ENCODE data around the gene ZNF705A.
"Not testable (repeated sequence)": the region's sequence is repeated elsewhere in the genome, so short reads cannot be mapped to it uniquely, and the experiment has no call there.

Gene ZNF705A

DNA sequence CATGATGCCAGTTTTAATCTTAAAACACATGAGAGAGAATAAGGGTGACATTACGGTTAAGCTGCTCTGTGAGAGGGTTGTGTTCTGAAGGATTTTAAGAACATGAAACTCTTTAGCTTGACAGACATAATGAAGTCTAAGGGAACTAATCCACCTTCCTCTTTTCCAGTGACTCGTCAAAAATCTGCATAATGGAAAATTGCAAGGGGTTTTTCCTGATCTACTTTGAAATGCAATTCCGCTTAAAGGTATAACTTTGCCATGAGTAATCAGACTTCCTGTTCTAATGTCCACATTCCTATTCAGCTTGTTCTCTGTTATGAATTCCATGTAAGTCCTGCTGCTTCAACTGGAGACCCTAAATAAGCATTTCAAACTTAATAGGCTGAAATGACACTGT, at the start of gene ZNF705A:
ZNF705A (plus strand) TSS at position 171 of the 400 bp plus-strand sequence. CDS start 15,611 bp downstream, outside the sequence.
- DNase-seq = peak; percentile 9

DNA sequence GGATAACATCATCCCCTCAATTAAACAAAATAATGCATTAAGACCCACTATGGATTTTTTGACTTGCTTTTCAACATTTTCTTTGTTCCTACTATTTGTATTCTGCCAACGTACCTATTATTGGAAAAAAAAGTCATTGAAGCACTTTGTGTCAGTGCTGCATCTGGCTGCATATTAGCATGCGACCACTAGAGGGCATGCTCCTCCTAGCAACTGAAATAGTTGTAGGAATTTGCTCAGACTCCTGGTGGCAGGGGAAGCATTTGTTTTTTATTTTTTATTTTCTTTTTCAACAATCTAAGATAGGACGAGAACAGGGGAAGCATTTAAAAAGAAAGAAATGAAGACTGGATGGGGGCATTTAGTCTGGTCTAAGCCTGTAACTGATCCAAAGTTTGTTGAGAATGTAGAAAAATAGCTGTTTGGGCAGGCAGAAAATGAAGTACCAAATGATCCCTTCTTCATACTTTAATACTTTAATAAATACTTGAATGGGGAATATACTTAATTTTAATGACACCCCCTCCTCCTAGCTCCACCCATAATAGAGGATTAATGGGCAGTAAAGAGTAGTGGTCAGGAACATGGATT, 47.9 kb upstream of the ZNF705A start:
- DNase-seq = peak; percentile 79

DNA sequence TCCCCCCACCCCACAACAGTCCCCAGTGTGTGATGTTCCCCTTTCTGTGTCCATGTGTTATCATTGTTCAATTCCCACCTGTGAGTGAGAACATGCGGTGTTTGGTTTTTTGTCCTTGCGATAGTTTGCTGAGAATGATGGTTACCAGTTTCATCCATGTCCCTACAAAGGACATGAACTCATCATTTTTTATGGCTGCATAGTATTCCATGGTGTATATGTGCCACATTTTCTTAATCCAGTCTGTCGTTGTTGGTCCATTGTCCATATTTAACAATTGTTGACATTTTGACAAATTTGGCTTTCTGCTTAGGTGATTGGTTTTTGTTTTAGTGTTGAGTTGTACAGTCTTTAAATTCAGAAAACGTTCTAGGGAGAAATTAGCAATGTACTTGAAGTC, 43.7 kb upstream of the ZNF705A start:
- DNase-seq = not testable (repeated sequence)

DNA sequence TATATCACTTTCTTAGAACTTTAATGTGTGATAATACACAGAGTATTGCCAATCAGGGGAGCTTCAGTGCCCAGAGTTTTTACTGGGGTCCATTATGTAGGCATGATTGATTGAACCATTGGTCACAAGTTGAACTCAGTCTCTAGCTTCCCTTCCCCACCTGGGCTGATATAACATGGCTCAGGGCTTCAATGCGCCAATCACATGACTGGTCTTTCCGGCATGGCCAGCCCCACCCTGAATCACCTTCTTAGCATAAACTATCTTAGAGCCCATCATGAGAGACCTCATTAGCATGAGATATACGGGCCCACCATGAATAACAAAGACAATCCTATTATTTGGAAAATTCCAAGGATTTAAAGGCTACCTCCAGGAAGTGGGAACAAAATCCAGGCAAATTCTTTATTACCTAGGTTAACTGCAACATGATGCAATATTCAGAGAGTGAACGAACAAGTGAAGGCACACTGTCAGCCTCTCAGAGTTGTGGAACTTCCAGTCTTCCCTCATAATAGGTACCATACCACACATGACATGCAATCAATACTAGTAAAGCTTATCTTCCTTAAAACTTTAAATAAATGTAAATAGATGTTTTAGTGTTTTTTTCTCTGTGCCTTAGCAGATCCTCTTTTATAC, 36.6 kb upstream of the ZNF705A start:
- DNase-seq = no peak

DNA sequence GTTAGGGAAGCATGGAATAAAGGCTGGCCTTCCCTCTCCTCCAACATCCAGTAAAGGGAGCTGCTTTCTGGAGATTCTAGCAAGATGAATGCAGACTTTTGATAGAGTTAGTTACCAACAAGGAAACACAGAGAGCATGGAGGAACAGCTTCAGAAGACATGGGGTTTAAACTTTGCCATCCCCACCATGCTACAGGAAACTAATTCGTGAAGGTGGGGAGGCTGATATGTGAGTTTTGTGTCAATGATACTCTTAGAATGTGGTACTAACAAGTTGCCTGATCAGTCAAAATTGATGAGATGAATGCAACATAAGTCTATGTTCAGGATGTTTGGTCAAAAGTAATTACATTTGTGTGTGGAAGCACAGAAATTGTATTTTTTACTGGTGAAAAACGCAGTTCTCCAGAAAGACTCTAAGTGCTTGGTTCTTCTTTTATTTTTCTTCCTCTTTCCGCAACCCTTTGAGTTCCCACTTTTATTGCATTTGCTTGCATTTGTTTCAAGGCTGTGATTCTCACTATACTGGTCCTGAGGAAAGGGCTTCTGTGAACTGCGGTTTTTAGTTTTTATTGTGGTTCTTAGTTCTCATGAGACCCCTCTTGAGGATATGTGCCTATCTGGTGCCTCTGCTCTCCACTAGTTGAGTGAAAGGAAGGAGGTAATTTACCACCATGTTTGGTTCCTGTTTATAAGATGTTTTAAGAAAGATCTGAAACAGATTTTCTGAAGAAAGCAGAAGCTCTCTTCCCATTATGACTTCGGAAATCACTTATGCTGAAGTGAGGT, 33.5 kb upstream of the ZNF705A start, which contains the start of gene CLEC4A:
CLEC4A (plus strand) TSS at position 494 of the 789 bp plus-strand sequence; CDS start at position 756, 262 bp downstream.
- no peak for DNase-seq

DNA sequence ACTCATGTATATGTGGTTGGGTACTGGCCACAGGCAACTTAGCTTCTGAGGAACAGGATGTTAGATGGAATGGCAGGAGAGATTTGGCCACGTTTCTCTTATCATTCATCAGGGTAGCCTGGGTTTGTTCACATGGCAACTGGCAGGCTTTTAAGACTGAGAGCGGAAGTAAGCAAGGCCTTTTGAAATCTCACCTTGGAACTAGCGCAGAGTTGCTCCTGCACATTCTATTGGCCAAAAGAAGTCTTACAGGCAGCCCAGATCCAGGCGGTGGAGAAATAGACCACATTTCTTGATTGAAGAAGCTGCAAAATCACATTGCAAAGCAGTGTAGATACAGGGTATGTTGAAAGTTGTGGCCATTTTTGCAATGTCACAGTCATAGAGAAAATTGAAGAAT, 29.7 kb upstream of the ZNF705A start:
- peak; percentile 31 for DNase-seq

DNA sequence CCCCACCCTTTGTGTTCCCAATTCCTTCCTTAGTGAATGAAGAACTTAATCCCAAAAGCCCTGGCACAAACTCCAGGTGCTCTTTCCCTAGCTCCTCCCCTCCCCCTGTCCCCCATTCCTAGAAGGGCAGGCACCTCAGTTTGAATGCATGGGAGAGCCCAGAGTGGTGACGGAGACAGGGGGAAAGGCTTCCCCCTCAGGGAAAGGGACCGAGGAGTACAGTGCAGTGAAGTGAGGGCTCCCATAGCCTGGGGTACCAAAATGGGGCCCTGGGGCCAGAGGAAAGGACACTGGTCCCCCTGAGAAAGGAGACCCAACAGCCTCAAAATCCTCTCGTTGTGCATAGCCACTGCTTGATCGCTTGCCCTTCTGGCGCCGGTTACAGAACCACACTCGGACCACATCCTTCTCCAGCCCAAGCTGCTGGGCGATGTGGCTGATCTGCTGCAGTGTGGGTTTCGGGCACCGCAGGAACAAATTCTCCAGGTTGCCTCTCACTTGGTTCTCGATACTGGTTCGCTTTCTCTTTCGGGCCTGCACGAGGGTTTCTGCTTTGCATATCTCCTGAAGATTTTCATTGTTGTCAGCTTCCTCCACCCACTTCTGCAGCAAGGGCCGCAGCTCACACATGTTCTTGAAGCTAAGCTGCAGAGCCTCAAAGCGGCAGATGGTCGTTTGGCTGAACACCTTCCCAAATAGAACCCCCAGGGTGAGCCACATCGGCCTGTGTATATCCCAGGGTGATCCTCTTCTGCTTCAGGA, 23.0 kb upstream of the ZNF705A start:
- not testable (repeated sequence) for DNase-seq

DNA sequence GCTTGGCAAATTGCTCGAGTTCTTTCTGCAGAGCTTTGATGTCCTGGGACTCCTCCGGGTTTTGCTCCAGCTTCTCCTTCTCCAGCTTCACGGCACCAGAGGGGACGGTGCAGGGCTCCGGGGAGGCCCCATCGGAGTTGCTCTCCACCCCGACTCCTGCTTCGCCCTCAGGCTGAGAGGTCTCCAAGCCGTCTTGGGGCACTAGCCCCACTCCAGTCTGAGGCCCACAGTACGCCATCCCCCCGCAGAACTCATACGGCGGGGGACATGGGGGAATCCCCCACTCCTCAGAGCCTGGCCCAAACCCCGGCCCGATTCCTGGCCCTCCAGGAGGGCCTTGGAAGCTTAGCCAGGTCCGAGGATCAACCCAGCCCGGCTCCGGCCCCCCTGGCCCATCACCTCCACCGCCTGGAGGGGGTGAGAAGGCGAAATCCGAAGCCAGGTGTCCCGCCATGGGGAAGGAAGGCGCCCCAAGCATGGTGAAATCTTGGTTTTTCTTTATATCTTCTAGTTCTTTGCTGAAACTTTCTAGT, 22.4 kb upstream of the ZNF705A start:
- DNase-seq = not testable (repeated sequence)

DNA sequence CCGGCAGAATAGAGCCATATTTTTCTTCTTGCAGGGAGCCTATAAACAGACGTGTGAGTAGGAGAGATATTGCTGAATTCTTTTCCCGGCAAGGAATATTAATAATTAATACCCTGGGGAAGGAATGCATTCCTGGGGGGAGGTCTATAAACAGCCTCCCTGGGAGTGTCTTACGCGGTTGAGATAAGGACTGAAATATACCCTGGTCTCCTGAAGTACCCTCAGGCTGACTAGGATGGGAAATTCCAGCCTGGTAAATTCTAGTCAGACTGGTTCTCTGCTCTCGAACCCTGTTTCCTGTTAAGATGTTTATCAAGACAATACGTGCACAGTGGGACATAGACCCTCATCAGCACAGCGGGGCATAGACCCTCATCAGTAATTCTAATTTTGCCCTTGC, 15.2 kb upstream of the ZNF705A start:
- DNase-seq = not testable (repeated sequence)

DNA sequence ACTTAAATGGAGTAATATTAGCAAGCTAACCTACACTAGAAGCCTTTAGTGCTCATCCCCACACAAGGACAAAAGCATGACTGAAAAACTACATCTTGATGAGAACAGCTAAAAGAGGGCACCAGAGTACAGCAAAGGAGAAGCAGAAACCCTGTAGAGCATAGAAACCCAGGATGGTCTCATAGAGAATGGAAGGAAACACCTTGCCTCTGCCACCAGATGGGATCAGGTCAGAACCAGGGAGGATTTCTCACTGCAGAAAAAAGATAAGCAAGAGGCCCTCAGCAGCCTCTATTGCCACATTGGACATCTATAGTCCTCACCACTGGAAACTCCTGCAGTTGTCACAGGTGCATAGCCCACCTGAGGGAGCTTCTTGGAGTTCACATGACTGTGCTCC, 13.6 kb upstream of the ZNF705A start:
- DNase-seq = no peak

DNA sequence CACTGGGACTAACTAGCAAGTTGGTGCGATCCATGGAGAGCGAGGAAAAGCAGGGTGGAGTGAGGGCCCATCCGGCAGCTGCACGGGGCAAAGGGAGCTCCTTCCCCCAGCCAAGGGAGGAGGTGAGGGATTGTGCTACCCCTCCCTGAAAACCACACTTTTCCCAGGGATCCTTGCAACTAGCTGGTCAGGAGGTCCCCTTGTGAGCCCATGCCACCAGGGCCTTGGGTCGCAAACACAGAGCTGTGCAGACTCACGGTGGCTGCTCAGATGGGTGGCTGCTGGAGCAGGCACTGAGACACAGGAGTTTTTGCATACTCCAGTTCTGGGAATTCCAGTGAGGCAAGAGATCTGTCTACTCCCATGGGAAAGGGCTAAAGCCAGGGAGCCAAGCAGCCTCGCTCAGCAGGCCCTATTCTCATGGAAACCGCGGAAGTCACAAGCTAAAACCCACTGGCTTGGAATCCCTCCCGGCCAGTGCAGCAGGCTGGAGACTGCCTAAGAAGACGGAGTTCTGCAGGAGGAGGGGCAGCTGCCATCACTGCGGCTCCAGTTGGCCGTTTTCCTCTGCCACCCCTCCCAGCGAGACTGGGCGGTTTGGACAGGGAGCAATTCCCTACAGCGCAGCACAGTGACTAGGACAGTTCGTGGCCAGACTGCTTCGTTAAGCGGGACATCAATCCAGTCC, 10.9 kb upstream of the ZNF705A start:
- DNase-seq = no peak

DNA sequence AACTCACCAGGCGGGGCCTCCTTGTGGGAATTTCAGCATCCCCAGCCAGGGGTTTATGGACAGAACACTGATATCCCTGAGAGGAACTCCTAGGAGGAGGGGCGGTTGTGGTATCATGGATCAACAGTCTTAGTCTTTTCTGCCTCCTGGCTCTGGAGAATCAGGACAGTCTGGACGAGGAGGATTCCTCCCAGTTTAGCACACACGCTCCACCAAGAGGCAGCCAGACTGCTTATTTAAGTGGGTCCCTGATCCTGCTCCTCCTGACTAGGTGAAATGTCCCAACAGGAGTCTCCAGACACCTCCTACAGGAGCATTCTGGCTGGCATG, 10.4 kb upstream of the ZNF705A start:
- DNase-seq = no peak

DNA sequence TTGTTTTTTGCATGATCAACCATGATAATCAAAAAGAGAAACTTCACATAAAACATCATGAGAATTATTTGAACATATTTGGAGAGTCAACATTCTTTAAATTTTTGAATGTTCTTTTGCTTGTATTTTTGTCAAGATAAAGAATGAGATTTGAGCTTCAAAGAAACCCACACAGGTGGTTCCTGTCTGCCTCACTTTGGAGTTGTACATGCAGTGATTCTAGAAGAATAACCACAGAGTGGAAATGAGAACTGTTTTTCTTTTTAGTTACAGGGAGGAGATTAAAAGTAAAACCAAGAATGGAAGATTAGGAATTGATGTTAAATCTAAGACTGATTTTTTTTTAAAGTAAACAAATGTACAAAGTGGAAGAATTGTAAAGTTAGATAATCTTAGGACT, 2.3 kb upstream of the ZNF705A start:
- peak; percentile 10 for DNase-seq

DNA sequence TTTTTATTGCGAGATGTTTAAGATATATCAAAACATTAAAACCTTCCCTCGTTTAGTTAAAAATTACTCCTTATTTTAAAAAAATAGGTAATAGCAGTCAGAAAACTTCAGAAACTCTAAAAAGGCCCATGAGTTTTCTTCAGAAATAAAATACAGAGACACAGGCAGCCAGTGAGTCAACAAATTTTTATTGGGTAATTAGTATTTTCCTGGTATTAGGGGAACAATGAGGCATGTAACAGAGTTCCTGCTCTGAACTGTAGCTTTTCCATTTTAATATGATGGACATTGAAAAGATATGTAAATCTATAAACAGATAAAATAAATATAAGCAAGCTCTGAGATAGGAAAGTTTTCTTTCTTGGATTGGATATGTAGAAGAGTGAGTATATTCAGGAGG, 399 bp upstream of the ZNF705A start:
- DNase-seq = no peak

DNA sequence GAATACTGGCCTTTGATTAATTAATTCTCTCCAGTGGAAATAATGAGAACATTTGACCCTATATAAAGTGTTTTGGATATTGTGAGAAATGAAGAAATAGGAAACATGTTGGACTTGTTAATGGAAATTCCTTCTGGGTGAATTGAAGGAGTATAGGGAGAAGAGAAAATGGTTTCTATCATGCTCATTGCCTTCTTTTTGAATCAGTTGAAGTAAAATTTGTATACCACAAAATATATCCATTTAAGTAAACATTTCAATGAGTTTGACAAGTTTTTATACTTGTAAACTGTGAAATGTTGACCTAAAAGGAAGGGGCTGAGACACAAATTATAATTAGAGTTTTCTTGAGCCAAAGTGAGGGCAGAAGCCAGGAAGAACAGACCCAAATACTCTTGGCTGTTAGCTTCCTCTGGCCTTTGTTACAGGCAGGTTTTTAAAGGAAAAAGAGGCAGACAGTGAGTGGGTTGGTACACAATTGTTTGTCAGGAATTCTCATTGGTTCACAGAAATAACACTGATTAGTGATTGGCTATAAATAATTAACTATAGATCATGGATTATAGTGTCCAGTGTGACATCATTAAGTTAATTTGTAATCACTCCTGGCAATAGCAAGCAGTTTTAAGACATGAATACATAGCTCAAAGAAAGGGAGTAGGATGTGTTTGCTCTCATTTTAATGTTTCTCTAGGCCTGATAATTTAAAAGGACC, 826 bp downstream of the ZNF705A start:
- DNase-seq = no peak

DNA sequence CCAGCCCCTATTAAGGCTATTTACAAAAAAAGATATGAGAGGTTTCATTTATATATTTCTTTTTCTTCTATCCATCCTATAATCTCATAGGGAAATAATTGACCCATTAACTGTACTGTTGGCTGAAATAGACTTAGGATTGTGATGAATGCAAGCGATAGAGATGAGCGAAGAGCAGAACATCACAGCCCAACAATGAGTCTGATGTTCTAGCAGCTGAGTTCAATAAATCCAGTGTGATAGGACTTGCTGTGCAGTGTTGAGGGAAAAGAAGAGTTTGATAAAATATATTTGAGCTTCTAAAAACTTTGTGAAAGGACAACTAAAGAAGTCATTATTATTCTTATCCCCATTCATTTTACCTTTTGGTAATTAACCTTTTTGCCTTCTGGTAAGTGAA, 16.1 kb downstream of the ZNF705A start:
- DNase-seq = not testable (repeated sequence)

DNA sequence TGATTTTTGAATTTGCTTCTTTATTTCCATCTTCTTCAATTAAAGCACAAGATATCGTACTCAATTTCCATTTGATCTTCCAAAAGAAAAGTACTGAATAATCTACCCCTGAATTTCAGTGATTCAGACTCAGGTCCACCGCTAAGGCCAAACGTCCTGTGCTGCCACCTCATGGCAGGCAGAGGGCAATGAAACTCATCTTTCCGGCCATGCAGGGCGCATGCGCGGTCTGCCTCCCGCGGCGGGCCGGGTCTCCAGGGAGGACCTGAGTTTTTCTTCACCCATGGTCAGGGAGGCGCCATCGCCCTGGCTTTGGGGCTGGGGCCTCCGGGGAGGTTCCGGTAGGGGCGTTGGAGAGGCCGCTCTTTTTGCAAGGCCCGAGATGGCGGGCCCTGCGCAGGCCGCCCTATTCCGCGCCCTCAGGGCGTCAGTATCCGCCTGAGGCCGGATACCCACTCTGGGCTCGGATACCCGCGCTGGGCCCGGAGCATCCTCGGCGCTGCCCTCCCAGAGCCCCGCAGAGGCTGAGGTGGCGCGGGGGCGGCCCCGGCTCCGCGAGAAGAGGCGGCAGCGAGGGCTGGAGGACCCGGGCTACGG, 23.3 kb downstream of the ZNF705A start:
- DNase-seq = peak; percentile 88

DNA sequence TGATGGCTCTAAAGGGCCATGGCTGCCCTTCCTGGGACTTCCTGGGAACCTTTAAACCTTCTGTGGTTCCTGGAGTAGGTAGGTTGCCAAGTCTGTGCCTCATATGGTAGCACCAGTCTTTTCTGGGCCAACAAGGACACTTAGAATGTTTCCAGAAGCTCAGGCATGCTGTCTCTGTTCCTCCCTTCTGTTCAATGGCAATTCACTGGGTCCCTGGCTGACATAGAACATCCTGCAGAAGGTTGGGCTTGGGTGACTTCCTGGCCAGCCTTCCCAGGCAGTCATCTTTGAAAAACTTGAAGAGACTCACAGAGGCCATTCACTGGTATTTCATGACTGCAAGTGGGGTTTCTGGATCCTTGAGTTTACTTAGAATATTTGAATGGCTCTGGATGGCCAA, 24.5 kb downstream of the ZNF705A start:
- not testable (repeated sequence) for DNase-seq

DNA sequence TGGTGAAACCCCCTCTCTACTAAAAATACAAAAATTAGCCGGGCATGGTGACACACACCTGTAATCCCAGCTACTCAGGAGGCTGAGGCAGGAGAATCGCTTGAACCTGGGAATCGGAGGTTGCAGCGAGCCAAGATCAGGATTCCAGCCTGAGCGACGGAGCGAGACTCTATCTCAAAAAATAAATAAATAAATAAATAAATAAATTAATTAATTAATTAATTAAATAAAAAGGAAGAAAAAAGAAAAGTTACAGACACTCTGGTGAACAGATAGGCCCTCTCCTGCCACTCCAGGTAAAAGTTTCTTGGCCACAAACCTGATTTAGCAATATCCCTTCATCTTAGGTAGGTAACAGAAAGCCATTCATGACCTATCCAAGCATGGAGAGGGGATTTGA, 26.1 kb downstream of the ZNF705A start:
- not testable (repeated sequence) for DNase-seq

DNA sequence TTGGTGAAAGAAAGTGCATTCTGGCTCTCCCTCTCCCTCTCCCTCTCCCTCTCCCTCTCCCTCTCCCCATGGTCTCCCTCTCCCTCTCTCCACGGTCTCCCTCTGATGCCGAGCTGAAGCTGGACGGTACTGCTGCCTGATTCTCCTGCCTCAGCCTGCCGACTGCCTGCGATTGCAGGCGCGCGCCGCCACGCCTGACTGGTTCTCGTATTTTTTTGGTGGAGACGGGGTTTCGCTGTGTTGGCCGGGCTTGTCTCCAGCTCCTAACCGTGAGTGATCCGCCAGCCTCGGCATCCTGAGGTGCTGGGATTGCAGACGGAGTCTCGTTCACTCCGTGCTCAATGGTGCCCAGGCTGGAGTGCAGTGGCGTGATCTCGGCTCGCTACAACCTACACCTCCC, 26.5 kb downstream of the ZNF705A start:
- DNase-seq = not testable (repeated sequence)

DNA sequence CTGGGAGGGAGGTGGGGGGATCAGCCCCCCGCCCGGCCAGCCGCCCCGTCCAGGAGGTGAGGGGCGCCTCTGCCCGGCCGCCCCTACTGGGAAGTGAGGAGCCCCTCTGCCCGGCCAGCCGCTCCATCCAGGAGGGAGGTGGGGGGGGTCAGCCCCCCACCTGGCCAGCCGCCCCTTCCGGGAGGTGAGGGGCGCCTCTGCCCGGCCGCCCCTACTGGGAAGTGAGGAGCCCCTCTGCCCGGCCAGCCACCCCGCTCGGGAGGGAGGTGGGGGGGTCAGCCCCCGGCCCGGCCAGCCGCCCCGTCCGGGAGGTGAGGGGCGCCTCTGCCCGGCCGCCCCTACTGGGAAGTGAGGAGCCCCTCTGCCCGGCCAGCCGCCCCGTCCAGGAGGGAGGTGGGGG, 27.4 kb downstream of the ZNF705A start:
- not testable (repeated sequence) for DNase-seq

Data from CD4-positive, alpha-beta T cell treated with Interleukin-21 for 1 hour (primary cell).